Stimulated activated naive CD8-positive, alpha-beta T cell treated with anti-CD3 and anti-CD28 coated beads, Interleukin-15, amount 100 ng/mL, for 72 hours (primary cell): ENCODE results near the gene DYNLT4.
A peak's percentile ranks its signal among the peaks of the same experiment; 100 is the strongest.
"Not testable (repeated sequence)": the region's sequence is repeated elsewhere in the genome, so short reads cannot be mapped to it uniquely, and the experiment has no call there.

Experiments used
- ATAC-seq: fragments of 150-1000 bp; cut with Tn5 transposase; 2 replicates; pipeline ENCODE4 v1.10.0; 2021; ENCODE audit warnings: mild to moderate bottlenecking, moderate library complexity
- DNase-seq, 2 donors: peaks; one replicate each; pipeline ENCODE4 v3.0.0; 2021 to 2022
- H3K27ac Mint-ChIP-seq, 2 donors: one replicate each; pipeline ENCODE4 v1.8.0; 2022; ENCODE audit warnings: mild to moderate bottlenecking in 2 of 2, mixed read lengths in 2 of 2, moderate library complexity in 2 of 2
- H3K27me3 Mint-ChIP-seq: one replicate; pipeline ENCODE4 v1.8.0; 2022; ENCODE audit warnings: mixed read lengths
- H3K4me1 Mint-ChIP-seq: one replicate; pipeline ENCODE4 v1.8.0; 2022; ENCODE audit warnings: mild to moderate bottlenecking, mixed read lengths
- H3K4me3 Mint-ChIP-seq, 2 donors: one replicate each; pipeline ENCODE4 v1.8.0; 2022; ENCODE audit warnings: mild to moderate bottlenecking in 2 of 2, mixed read lengths in 2 of 2, moderate library complexity in 1 of 2
- H3K9me3 Mint-ChIP-seq, 2 donors: one replicate each; pipeline ENCODE4 v1.8.0; 2022; ENCODE audit warnings: mixed read lengths in 2 of 2

DYNLT4 gene

GRCh38 chr1:44806704-44807363 lies at the start of gene DYNLT4:
Gene DYNLT4, minus strand, starts transcription at chr1:44807351. Its CDS starts 683 bp downstream, at chr1:44806668.
- no peak for DNase-seq

GRCh38 chr1:44855742-44856141 lies 48.6 kb upstream of the DYNLT4 start:
- ATAC-seq (no peak), DNase-seq (no peak)
- no peaks in the 10 kb centered on the region for H3K4me1 Mint-ChIP-seq
- H3K4me3 Mint-ChIP-seq: no peak overlapping the region
- no peak overlapping the region for H3K27ac Mint-ChIP-seq
- H3K27me3 Mint-ChIP-seq: no peaks in the 10 kb centered on the region
- H3K9me3 Mint-ChIP-seq: no peaks in the 10 kb centered on the region

More at GRCh38 chr1:44806704-44807363, at the start of gene DYNLT4:
- peak within 1 kb of the TSS; percentile 98 to 99 for H3K27ac Mint-ChIP-seq
- H3K27me3 Mint-ChIP-seq: no peaks in the 10 kb centered on the region
- H3K4me1 Mint-ChIP-seq: peaks cover 94% of the 10 kb centered on the region
- peak within 1 kb of the TSS; percentile 51 to 88 for H3K4me3 Mint-ChIP-seq
- no peaks in the 10 kb centered on the region for H3K9me3 Mint-ChIP-seq
- peak; percentile 3 for ATAC-seq

- ATAC-seq (no peak), DNase-seq (no peak)
- Mint-ChIP-seq H3K27me3 (no peaks in the 10 kb centered on the region), H3K4me3 (no peak overlapping the region), H3K27ac (no peak overlapping the region), H3K9me3 (no peaks in the 10 kb centered on the region), H3K4me1 (peaks cover 7% of the 10 kb centered on the region)
Observed at GRCh38 chr1:44854970-44855369, 47.8 kb upstream of the DYNLT4 start.

GRCh38 chr1:44853201-44853600 lies 46.0 kb upstream of the DYNLT4 start:
- DNase-seq (no peak), ATAC-seq (no peak)
- no peaks in the 10 kb centered on the region for H3K9me3 Mint-ChIP-seq
- peaks cover 15% of the 10 kb centered on the region for H3K4me1 Mint-ChIP-seq
- no peak overlapping the region for H3K27ac Mint-ChIP-seq
- H3K27me3 Mint-ChIP-seq: no peaks in the 10 kb centered on the region
- no peak overlapping the region for H3K4me3 Mint-ChIP-seq

- no peak for DNase-seq
- Mint-ChIP-seq H3K27ac (peak overlapping the region in 1 of 2 donors; percentile 30), H3K27me3 (no peaks in the 10 kb centered on the region), H3K4me1 (peaks cover 15% of the 10 kb centered on the region), H3K4me3 (no peak overlapping the region), H3K9me3 (no peaks in the 10 kb centered on the region)
- no peak for ATAC-seq
Observed at GRCh38 chr1:44851308-44851707, 44.2 kb upstream of the DYNLT4 start.

- Mint-ChIP-seq H3K9me3 (no peaks in the 10 kb centered on the region), H3K27ac (peak overlapping the region in 1 of 2 donors; percentile 68), H3K4me3 (peak overlapping the region in 1 of 2 donors; percentile 14), H3K27me3 (no peaks in the 10 kb centered on the region), H3K4me1 (peaks cover 15% of the 10 kb centered on the region)
- DNase-seq (no peak), ATAC-seq (peak; percentile 80)
Observed at GRCh38 chr1:44849575-44850132, 42.5 kb upstream of the DYNLT4 start.

- Mint-ChIP-seq H3K4me3 (no peak overlapping the region), H3K27ac (peak overlapping the region in 1 of 2 donors; percentile 4), H3K9me3 (no peaks in the 10 kb centered on the region), H3K4me1 (peaks cover 15% of the 10 kb centered on the region), H3K27me3 (no peaks in the 10 kb centered on the region)
- ATAC-seq (no peak), DNase-seq (no peak)
Observed at GRCh38 chr1:44848456-44849181, 41.5 kb upstream of the DYNLT4 start.

- DNase-seq (no peak), ATAC-seq (no peak)
- H3K4me1 Mint-ChIP-seq: peaks cover 16% of the 10 kb centered on the region
- H3K4me3 Mint-ChIP-seq: no peak overlapping the region
- H3K27ac Mint-ChIP-seq: no peak overlapping the region
- peaks cover under 1% of the 10 kb centered on the region for H3K27me3 Mint-ChIP-seq
- no peaks in the 10 kb centered on the region for H3K9me3 Mint-ChIP-seq
Observed at GRCh38 chr1:44847845-44848244, 40.7 kb upstream of the DYNLT4 start.

- no peak overlapping the region for H3K4me3 Mint-ChIP-seq
Observed at GRCh38 chr1:44846985-44847384, 39.8 kb upstream of the DYNLT4 start.

GRCh38 chr1:44842862-44843655 lies 35.9 kb upstream of the DYNLT4 start, which contains the start of gene PTCH2:
Gene PTCH2, minus strand, starts transcription at chr1:44843253. Its CDS starts 321 bp downstream, at chr1:44842932.
- peak; percentile 33 to 47 for DNase-seq
- H3K4me3 Mint-ChIP-seq: peak within 1 kb of the TSS; percentile 66 to 76
- H3K27me3 Mint-ChIP-seq: peaks cover 20% of the 10 kb centered on the region
- H3K27ac Mint-ChIP-seq: peak within 1 kb of the TSS in 1 of 2 donors; percentile 59
- H3K9me3 Mint-ChIP-seq: no peaks in the 10 kb centered on the region
- peak; percentile 82 for ATAC-seq
- peaks cover 7% of the 10 kb centered on the region for H3K4me1 Mint-ChIP-seq

More at GRCh38 chr1:44846985-44847384, 39.8 kb upstream of the DYNLT4 start:
- Mint-ChIP-seq H3K27ac (peak overlapping the region in 1 of 2 donors; percentile 19), H3K4me1 (peaks cover 22% of the 10 kb centered on the region), H3K9me3 (no peaks in the 10 kb centered on the region), H3K27me3 (peaks cover 9% of the 10 kb centered on the region)
- no peak for DNase-seq
- ATAC-seq: no peak

GRCh38 chr1:44842486-44842861 lies 35.3 kb upstream of the DYNLT4 start:
- Mint-ChIP-seq H3K27me3 (peaks cover 20% of the 10 kb centered on the region), H3K4me1 (peaks cover 7% of the 10 kb centered on the region), H3K4me3 (peak overlapping the region; percentile 66 to 76), H3K27ac (peak overlapping the region in 1 of 2 donors; percentile 59), H3K9me3 (no peaks in the 10 kb centered on the region)
- ATAC-seq (no peak), DNase-seq (no peak)

- DNase-seq (no peak), ATAC-seq (no peak)
- Mint-ChIP-seq H3K27ac (peak overlapping the region in 1 of 2 donors; percentile 69), H3K4me1 (peaks cover 16% of the 10 kb centered on the region), H3K9me3 (no peaks in the 10 kb centered on the region), H3K27me3 (peaks cover 20% of the 10 kb centered on the region), H3K4me3 (no peak overlapping the region)
Observed at GRCh38 chr1:44839576-44839975, 32.4 kb upstream of the DYNLT4 start.

GRCh38 chr1:44838294-44838693 lies 31.1 kb upstream of the DYNLT4 start:
- not testable (repeated sequence) for H3K27ac Mint-ChIP-seq, H3K9me3 Mint-ChIP-seq, ATAC-seq, H3K4me3 Mint-ChIP-seq, DNase-seq
- Mint-ChIP-seq H3K4me1 (peaks cover 16% of the 10 kb centered on the region), H3K27me3 (peaks cover 20% of the 10 kb centered on the region)

- peak; percentile 82 to 88 for DNase-seq
- Mint-ChIP-seq H3K9me3 (no peaks in the 10 kb centered on the region), H3K4me3 (peak overlapping the region; percentile 34), H3K4me1 (peaks cover 18% of the 10 kb centered on the region), H3K27me3 (peaks cover 1% of the 10 kb centered on the region), H3K27ac (peak overlapping the region in 1 of 2 donors; percentile 20)
- peak; percentile 97 for ATAC-seq
Observed at GRCh38 chr1:44835738-44836675, 28.9 kb upstream of the DYNLT4 start.
